H1 (cell line): Measurements from ENCODE around the gene SMG1.
"Not testable (repeated sequence)": the region's sequence is repeated elsewhere in the genome, so short reads cannot be mapped to it uniquely, and the experiment has no call there.

ENCODE experiments used
- ASH2L ChIP-seq: fragments of 200-600, 300-600 bp; sonication (generic); IDR thresholded peaks from one replicate; pipeline ENCODE4 v1.7.1; 2017; ENCODE audit warnings: low read length
- BRCA1 ChIP-seq: IDR thresholded peaks from 2 replicates; pipeline ENCODE4 v1.6.1; 2012; ENCODE audit warnings: low read depth, low read length, improper control_type of control experiment
- CHD2 ChIP-seq: IDR thresholded peaks from 2 replicates; pipeline ENCODE4 v1.6.1; 2012; ENCODE audit warnings: low read length, improper control_type of control experiment
- CREB1 ChIP-seq: IDR thresholded peaks from 2 replicates; pipeline ENCODE4 v1.6.1; 2012; ENCODE audit warnings: inconsistent platforms
- EZH2 ChIP-seq: fragments of 200-600 bp; sonication (generic); IDR thresholded peaks from 2 replicates; pipeline ENCODE4 v1.7.1; 2012; ENCODE audit warnings: low read depth, mild to moderate bottlenecking, moderate library complexity, low read length, inconsistent platforms; ENCODE audit not compliant: severe bottlenecking
- POLR2AphosphoS5 ChIP-seq: IDR thresholded peaks from 2 replicates; pipeline ENCODE4 v1.6.1; 2011; ENCODE audit warnings: low read depth, low read length
- RBBP5 ChIP-seq: IDR thresholded peaks from 2 replicates; pipeline ENCODE4 v1.7.1; 2012; ENCODE audit warnings: low read depth, mild to moderate bottlenecking, inconsistent platforms, low read length, moderate library complexity, borderline replicate concordance
- YY1 ChIP-seq: IDR thresholded peaks from 2 replicates; pipeline ENCODE4 v1.6.1; 2011; ENCODE audit warnings: low read depth, mild to moderate bottlenecking, low read length
- TF ChIP-seq, protein P1 (sequence below), 3 experiments: IDR thresholded peaks; 1 replicate in 2 of 3; 2 replicates in 1 of 3; pipeline versions ENCODE4 v1.5.1 to v1.6.1; 2011; ENCODE audit warnings: low read length in 3 of 3, mild to moderate bottlenecking in 3 of 3, inconsistent platforms in 2 of 3, low read depth in 1 of 3, moderate library complexity in 1 of 3; ENCODE audit not compliant: insufficient read depth in 1 of 3; ENCODE audit errors: control extremely low read depth in 1 of 3

DNA sequence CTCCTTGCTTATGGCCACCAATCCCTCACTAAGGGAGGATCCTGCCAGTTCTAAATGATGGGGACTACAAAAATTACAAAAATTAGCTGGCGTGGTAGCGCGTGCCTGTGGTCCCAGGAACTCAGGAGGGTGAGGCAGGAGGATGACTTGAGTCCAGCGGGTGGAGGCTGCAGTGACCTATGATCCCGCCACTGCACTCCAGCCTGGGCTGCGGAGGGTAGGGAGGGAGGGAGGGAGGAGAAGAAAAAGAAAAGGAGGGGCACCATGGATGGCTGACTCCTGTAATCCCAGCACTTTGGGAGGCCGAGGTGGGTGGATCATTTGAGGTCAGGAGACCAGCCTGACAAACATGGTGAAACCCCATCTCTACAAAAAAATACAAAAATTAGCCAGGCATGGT lies 1.9 kb upstream of the SMG1 start:
- not testable (repeated sequence) for TF ChIP-seq EZH2, BRCA1, CHD2, ASH2L, CREB1, RBBP5, POLR2AphosphoS5, YY1
- TF ChIP-seq, protein P1, sequence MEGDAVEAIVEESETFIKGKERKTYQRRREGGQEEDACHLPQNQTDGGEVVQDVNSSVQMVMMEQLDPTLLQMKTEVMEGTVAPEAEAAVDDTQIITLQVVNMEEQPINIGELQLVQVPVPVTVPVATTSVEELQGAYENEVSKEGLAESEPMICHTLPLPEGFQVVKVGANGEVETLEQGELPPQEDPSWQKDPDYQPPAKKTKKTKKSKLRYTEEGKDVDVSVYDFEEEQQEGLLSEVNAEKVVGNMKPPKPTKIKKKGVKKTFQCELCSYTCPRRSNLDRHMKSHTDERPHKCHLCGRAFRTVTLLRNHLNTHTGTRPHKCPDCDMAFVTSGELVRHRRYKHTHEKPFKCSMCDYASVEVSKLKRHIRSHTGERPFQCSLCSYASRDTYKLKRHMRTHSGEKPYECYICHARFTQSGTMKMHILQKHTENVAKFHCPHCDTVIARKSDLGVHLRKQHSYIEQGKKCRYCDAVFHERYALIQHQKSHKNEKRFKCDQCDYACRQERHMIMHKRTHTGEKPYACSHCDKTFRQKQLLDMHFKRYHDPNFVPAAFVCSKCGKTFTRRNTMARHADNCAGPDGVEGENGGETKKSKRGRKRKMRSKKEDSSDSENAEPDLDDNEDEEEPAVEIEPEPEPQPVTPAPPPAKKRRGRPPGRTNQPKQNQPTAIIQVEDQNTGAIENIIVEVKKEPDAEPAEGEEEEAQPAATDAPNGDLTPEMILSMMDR (IDR thresholded peaks at IDR 0.05; ENCODE audit: control extremely low read depth in 1 of 3, insufficient read depth in 1 of 3, low read depth in 1 of 3, low read length in 3 of 3), result not testable (repeated sequence)
